Gastrocnemius medialis (tissue), 4 donors: ENCODE data around the gene HBA1. TPM values are rescaled to one million over a fixed set of nuclear protein-coding genes. Genes with fewer than 3 reads are reported as not detected.

ENCODE experiments used
- ATAC-seq, 2 donors: fragments of 150-250 bp; one replicate each; pipeline ENCODE4 v1.9.1; 2016
- DNase-seq, 2 donors: peaks; one replicate each; pipeline ENCODE4 v3.0.0-alpha.2; 2019
- H3K27ac ChIP-seq, 4 donors: fragments of 200-600 bp; sonication (generic); 1 replicate in 1 of 4; 2 replicates in 3 of 4; pipeline ENCODE4 v1.5.1; 2016 to 2018; ENCODE audit warnings: mild to moderate bottlenecking in 2 of 4, moderate library complexity in 1 of 4
- H3K27me3 ChIP-seq, 3 donors: fragments of 200-600 bp; sonication (generic) in 2 of 3; 1 replicate in 1 of 3; 2 replicates in 2 of 3; pipeline versions ENCODE4 v1.5.1 to v1.6.0; 2016 to 2019; ENCODE audit warnings: mild to moderate bottlenecking in 1 of 3, moderate library complexity in 1 of 3
- H3K36me3 ChIP-seq, 2 donors: fragments of 200-600 bp; sonication (generic) in 1 of 2; one replicate each; pipeline ENCODE4 v1.5.1; 2017 to 2018
- H3K4me1 ChIP-seq, 2 donors: fragments of 200-600 bp; sonication (generic) in 1 of 2; one replicate each; pipeline ENCODE4 v1.5.1; 2016 to 2017; ENCODE audit warnings: mild to moderate bottlenecking in 2 of 2
- H3K4me3 ChIP-seq, 4 donors: fragments of 200-600 bp; sonication (generic) in 3 of 4; 1 replicate in 1 of 4; 2 replicates in 3 of 4; pipeline ENCODE4 v1.5.1; 2016 to 2019; ENCODE audit warnings: mild to moderate bottlenecking in 2 of 4
- H3K9me3 ChIP-seq, 3 donors: fragments of 200-600 bp; sonication (generic) in 2 of 3; 1 replicate in 1 of 3; 2 replicates in 2 of 3; pipeline ENCODE4 v1.5.1; 2016 to 2019
- POLR2A ChIP-seq, 2 donors: fragments of 450-650 bp; IDR thresholded peaks; one replicate each; pipeline ENCODE4 v1.6.1; 2017; ENCODE audit warnings: antibody characterized with exemption in 2 of 2, mild to moderate bottlenecking in 2 of 2, moderate library complexity in 2 of 2
- in situ Hi-C, 4 donors: fragments of 200-750 bp; cut with MboI; loops; one replicate each; pipeline versions ENCODE4 v1.15.0 to v1.8.0; 2017; ENCODE audit warnings: low sequenced_read_pairs in 4 of 4
- intact Hi-C: fragments of 100-400 bp; cut with DNase I; formaldehyde crosslinking; loops from one replicate; pipeline ENCODE4 v1.15.1; 2023; ENCODE audit warnings: low total_unique reads
- total RNA-seq, 4 donors: library from RNA; depleted of rRNA; stranded (reverse); fragments of >200 nt; gene quantifications; one replicate each; pipeline versions ENCODE4 v1.1.0 to v1.2.3, GENCODE V29; 2016
- TF ChIP-seq, protein P1 (sequence below), 5 experiments: fragments of 450-650 bp in 3 of 5; fragments of 200-600 bp in 2 of 5; sonication (generic) in 2 of 5; IDR thresholded peaks in 4 of 5; conservative IDR thresholded peaks in 1 of 5; 1 replicate in 4 of 5; 2 replicates in 1 of 5; pipeline ENCODE4 v1.5.1; 2016 to 2019; ENCODE audit warnings: antibody characterized with exemption in 5 of 5, mild to moderate bottlenecking in 3 of 5, moderate library complexity in 3 of 5

The HBA1 gene
- total RNA-seq, 4 donors from 2014 or later: 12.3 to 172 (median 49.7) TPM; not detected in 1

DNA sequence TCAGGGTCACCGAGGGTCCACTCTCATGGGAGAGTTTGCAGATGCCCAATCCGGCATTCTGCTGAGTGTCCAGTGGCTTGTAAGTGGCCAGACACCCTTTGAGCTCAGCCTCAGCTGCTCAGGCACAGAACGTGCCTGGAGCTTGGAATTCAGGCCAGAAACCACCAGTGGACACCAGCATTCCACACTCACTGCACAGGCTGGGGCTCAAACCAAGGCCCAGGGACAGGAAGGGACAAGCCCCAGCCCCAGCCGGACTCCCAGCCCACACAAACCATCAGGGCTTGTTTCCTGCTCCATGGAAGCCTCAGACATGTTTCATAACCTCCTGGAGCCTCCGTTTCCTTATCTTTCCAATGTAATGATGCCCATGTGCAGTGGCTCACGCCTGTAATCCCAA is 33.0 kb upstream of the HBA1 start:
- in situ Hi-C loops: no loop called here
- Histone ChIP-seq H3K9me3 (no peaks in the 10 kb centered on the region), H3K4me3 (no peak overlapping the region), H3K27ac (no peak overlapping the region), H3K36me3 (no peaks in the 10 kb centered on the region), H3K27me3 (peaks cover 0 to 11% (median 5%) of the 10 kb centered on the region in 3 donors), H3K4me1 (no peaks in the 10 kb centered on the region)
- intact Hi-C loops: no loop called here
- ATAC-seq: no peak
- DNase-seq: no peak
- TF ChIP-seq, protein P1, sequence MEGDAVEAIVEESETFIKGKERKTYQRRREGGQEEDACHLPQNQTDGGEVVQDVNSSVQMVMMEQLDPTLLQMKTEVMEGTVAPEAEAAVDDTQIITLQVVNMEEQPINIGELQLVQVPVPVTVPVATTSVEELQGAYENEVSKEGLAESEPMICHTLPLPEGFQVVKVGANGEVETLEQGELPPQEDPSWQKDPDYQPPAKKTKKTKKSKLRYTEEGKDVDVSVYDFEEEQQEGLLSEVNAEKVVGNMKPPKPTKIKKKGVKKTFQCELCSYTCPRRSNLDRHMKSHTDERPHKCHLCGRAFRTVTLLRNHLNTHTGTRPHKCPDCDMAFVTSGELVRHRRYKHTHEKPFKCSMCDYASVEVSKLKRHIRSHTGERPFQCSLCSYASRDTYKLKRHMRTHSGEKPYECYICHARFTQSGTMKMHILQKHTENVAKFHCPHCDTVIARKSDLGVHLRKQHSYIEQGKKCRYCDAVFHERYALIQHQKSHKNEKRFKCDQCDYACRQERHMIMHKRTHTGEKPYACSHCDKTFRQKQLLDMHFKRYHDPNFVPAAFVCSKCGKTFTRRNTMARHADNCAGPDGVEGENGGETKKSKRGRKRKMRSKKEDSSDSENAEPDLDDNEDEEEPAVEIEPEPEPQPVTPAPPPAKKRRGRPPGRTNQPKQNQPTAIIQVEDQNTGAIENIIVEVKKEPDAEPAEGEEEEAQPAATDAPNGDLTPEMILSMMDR (IDR thresholded peaks at IDR 0.05 in 4 of 5, conservative IDR thresholded peaks at IDR 0.05 in 1 of 5): no peak
- no peak for TF ChIP-seq POLR2A (IDR thresholded peaks at IDR 0.05)

DNA sequence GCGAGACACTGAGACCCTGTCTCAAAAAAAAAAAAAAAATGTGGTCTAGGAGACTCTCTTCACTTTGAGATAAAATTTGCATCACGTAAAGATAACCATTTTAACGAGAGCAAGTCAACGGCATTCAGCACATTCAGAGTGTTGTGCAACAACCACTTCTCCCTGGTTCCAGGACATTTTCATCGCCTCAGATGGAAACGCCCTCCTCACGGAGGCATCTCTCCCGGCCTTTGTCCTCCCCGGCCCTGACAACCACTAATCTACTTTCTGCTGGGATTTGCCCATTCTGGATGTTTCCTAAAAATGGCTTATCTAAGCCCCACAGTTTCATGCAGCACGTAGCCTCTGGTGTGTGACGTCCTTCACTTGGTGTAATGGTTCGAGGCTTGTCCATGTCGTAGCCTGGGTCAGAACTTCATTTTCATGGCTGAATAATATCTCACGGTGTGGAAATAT is 31.7 kb upstream of the HBA1 start:
- no peaks in the 10 kb centered on the region for H3K36me3 ChIP-seq
- intact Hi-C loops: no loop called here
- H3K4me1 ChIP-seq: no peaks in the 10 kb centered on the region
- H3K27me3 ChIP-seq: peaks cover 0 to 15% (median 5%) of the 10 kb centered on the region in 3 donors
- TF ChIP-seq, protein P1 (IDR thresholded peaks at IDR 0.05 in 4 of 5, conservative IDR thresholded peaks at IDR 0.05 in 1 of 5): no peak
- no peak for TF ChIP-seq POLR2A (IDR thresholded peaks at IDR 0.05)
- no peaks in the 10 kb centered on the region for H3K9me3 ChIP-seq
- no peak overlapping the region for H3K27ac ChIP-seq
- no peak overlapping the region for H3K4me3 ChIP-seq
- in situ Hi-C loops: no loop called here
- no peak for ATAC-seq
- DNase-seq: no peak

DNA sequence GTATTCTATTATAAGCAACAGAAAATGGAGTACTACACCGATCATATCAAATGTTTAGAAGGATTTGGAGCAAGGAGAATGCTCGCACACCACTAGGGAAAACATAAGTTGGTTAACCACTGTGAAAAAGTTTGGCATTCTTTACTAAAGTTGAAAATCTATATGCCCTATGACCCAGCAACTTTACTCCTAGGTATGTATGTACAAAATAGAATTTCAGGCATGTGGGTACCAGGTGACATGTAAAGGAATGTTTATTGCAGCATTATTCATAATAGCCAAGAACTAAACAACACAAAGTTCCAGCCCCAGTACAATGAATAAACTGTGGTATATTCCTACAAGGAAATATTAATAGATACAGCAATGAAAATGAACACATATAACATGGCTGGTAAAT is 29.8 kb upstream of the HBA1 start:
- H3K4me3 ChIP-seq: no peak overlapping the region
- no peak for DNase-seq
- H3K4me1 ChIP-seq: no peaks in the 10 kb centered on the region
- no peak overlapping the region for H3K27ac ChIP-seq
- no peak for ATAC-seq
- TF ChIP-seq, protein P1 (IDR thresholded peaks at IDR 0.05 in 4 of 5, conservative IDR thresholded peaks at IDR 0.05 in 1 of 5): no peak
- TF ChIP-seq POLR2A (IDR thresholded peaks at IDR 0.05): no peak
- intact Hi-C loops: no loop called here
- no peaks in the 10 kb centered on the region for H3K9me3 ChIP-seq
- in situ Hi-C loops: no loop called here
- no peaks in the 10 kb centered on the region for H3K36me3 ChIP-seq
- peaks cover 0 to 23% (median 5%) of the 10 kb centered on the region in 3 donors for H3K27me3 ChIP-seq

DNA sequence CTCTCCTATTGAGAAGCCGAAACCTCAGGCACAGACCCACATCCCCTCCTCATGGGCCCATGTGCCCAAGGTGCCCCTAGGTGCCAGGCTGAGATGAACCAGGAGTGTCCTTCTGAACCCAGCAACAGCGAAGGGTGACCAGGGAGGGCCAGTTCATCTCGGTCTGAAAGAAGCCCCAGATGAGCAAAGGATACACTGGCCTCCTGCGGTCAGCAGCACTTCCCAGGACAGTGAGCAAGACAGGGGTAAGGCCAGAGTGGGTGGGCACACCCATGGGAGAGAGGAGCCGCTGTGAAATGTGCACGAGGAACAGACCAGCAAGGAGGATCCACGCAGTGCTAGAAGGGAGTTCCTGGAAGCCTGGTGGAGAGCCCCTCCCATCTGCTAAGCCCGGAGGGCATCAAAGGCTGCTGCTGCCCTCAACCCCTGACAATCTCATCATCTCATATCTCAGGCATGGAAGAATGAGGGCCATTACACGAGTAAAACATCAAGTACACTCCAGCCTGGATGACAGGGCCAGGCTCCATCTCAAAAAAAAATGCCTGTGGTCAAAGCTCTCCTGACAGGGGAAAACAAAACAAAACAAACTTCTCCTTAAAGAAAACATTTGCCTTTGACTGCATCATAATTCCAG is 27.3 kb upstream of the HBA1 start:
- no peaks in the 10 kb centered on the region for H3K4me1 ChIP-seq
- DNase-seq (no peak), ATAC-seq (no peak)
- no peaks in the 10 kb centered on the region for H3K9me3 ChIP-seq
- H3K36me3 ChIP-seq: no peaks in the 10 kb centered on the region
- TF ChIP-seq, protein P1 (IDR thresholded peaks at IDR 0.05 in 4 of 5, conservative IDR thresholded peaks at IDR 0.05 in 1 of 5): no peak
- no peak for TF ChIP-seq POLR2A (IDR thresholded peaks at IDR 0.05)
- in situ Hi-C loops: no loop called here
- no peak overlapping the region for H3K27ac ChIP-seq
- H3K27me3 ChIP-seq: peaks cover under 1 to 29% (median 5%) of the 10 kb centered on the region in 3 donors
- intact Hi-C loops: no loop called here
- H3K4me3 ChIP-seq: no peak overlapping the region
